ENCODE data around the gene POTEJ. TPM values are rescaled to one million over a fixed set of nuclear protein-coding genes. Genes with fewer than 3 reads are reported as not detected.
"Not testable (repeated sequence)": the region's sequence is repeated elsewhere in the genome, so short reads cannot be mapped to it uniquely, and the experiment has no call there.

POTEJ gene
- total RNA-seq, 5 donors from 2014 or later (not counting 1 experiment from before 2014, with no cell fraction given) = not detected

GRCh38 chr2:130638973-130639372 is 27.7 kb downstream of the POTEJ start:
- H3K36me3 ChIP-seq (ENCODE audit: control insufficient read depth in 2 of 2, extremely low read depth in 1 of 2, insufficient read depth in 1 of 2, low read length in 1 of 2); H3K4me3 ChIP-seq (ENCODE audit: control insufficient read depth in 1 of 2, extremely low read depth in 1 of 2, low read length in 1 of 2); H3K4me1 Mint-ChIP-seq; H3K4me3 Mint-ChIP-seq; H3K9me3 ChIP-seq; H3K36me3 Mint-ChIP-seq; H3K27me3 Mint-ChIP-seq; DNase-seq; ATAC-seq (replicated peaks in 1 of 4); H3K4me1 ChIP-seq (ENCODE audit: control insufficient read depth in 1 of 2, extremely low read depth in 1 of 2, insufficient read depth in 2 of 2, low read length in 2 of 2); CTCF ChIA-PET; POLR2A ChIA-PET; H3K9me3 Mint-ChIP-seq; H3K27ac Mint-ChIP-seq; H3K27me3 ChIP-seq (replicated peaks in 1 of 2; ENCODE audit: control insufficient read depth in 2 of 2, extremely low read depth in 1 of 2, insufficient read depth in 2 of 2, low read length in 1 of 2); H3K27ac ChIP-seq (ENCODE audit: low read length): not testable (repeated sequence)
- no CpG with 5 or more reads among the region's 2 CpGs for whole genome bisulfite sequencing (ENCODE audit: insufficient coverage)

- H3K9me3 Mint-ChIP-seq; H3K36me3 ChIP-seq (ENCODE audit: control insufficient read depth in 2 of 2, extremely low read depth in 1 of 2, insufficient read depth in 1 of 2, low read length in 1 of 2); H3K27me3 ChIP-seq (replicated peaks in 1 of 2; ENCODE audit: control insufficient read depth in 2 of 2, extremely low read depth in 1 of 2, insufficient read depth in 2 of 2, low read length in 1 of 2); DNase-seq; H3K36me3 Mint-ChIP-seq; H3K4me1 Mint-ChIP-seq; H3K4me3 Mint-ChIP-seq; H3K27ac Mint-ChIP-seq; H3K4me3 ChIP-seq (ENCODE audit: control insufficient read depth in 1 of 2, extremely low read depth in 1 of 2, low read length in 1 of 2); ATAC-seq (replicated peaks in 1 of 4); CTCF ChIA-PET; H3K4me1 ChIP-seq (ENCODE audit: control insufficient read depth in 1 of 2, extremely low read depth in 1 of 2, insufficient read depth in 2 of 2, low read length in 2 of 2); H3K27ac ChIP-seq (ENCODE audit: low read length); H3K9me3 ChIP-seq; H3K27me3 Mint-ChIP-seq; POLR2A ChIA-PET: not testable (repeated sequence)
- no CpG with 5 or more reads among the region's 4 CpGs for WGBS (ENCODE audit: insufficient coverage)
Measured at GRCh38 chr2:130641688-130642087, 30.4 kb downstream of the POTEJ start.

GRCh38 chr2:130649285-130649684 is 38.0 kb downstream of the POTEJ start:
- not testable (repeated sequence) for H3K36me3 Mint-ChIP-seq, H3K9me3 Mint-ChIP-seq

GRCh38 chr2:130664506-130664905 is 53.3 kb downstream of the POTEJ start:
- not testable (repeated sequence) for H3K4me1 Mint-ChIP-seq

More at GRCh38 chr2:130649285-130649684, 38.0 kb downstream of the POTEJ start:
- H3K4me3 ChIP-seq (ENCODE audit: control insufficient read depth in 1 of 2, extremely low read depth in 1 of 2, low read length in 1 of 2); ATAC-seq (replicated peaks in 1 of 4); H3K4me1 ChIP-seq (ENCODE audit: control insufficient read depth in 1 of 2, extremely low read depth in 1 of 2, insufficient read depth in 2 of 2, low read length in 2 of 2); H3K4me3 Mint-ChIP-seq; H3K9me3 ChIP-seq; H3K27ac Mint-ChIP-seq; DNase-seq; H3K36me3 ChIP-seq (ENCODE audit: control insufficient read depth in 2 of 2, extremely low read depth in 1 of 2, insufficient read depth in 1 of 2, low read length in 1 of 2); H3K27ac ChIP-seq (ENCODE audit: low read length); H3K4me1 Mint-ChIP-seq; H3K27me3 ChIP-seq (replicated peaks in 1 of 2; ENCODE audit: control insufficient read depth in 2 of 2, extremely low read depth in 1 of 2, insufficient read depth in 2 of 2, low read length in 1 of 2); H3K27me3 Mint-ChIP-seq; CTCF ChIA-PET; POLR2A ChIA-PET: not testable (repeated sequence)
- WGBS (ENCODE audit: insufficient coverage) = no CpG with 5 or more reads among the region's 1 CpG

GRCh38 chr2:130665596-130665995 is 54.4 kb downstream of the POTEJ start:
- not testable (repeated sequence) for H3K9me3 Mint-ChIP-seq
- WGBS (ENCODE audit: insufficient coverage) = 67% methylated on average over 1 of the region's 5 CpGs

More at GRCh38 chr2:130664506-130664905, 53.3 kb downstream of the POTEJ start:
- ATAC-seq (replicated peaks in 1 of 4); DNase-seq; H3K4me3 Mint-ChIP-seq; H3K27ac Mint-ChIP-seq; H3K27me3 ChIP-seq (replicated peaks in 1 of 2; ENCODE audit: control insufficient read depth in 2 of 2, extremely low read depth in 1 of 2, insufficient read depth in 2 of 2, low read length in 1 of 2); H3K36me3 ChIP-seq (ENCODE audit: control insufficient read depth in 2 of 2, extremely low read depth in 1 of 2, insufficient read depth in 1 of 2, low read length in 1 of 2); H3K27me3 Mint-ChIP-seq; H3K27ac ChIP-seq (ENCODE audit: low read length); H3K4me1 ChIP-seq (ENCODE audit: control insufficient read depth in 1 of 2, extremely low read depth in 1 of 2, insufficient read depth in 2 of 2, low read length in 2 of 2); POLR2A ChIA-PET; H3K36me3 Mint-ChIP-seq; H3K9me3 ChIP-seq; CTCF ChIA-PET; H3K4me3 ChIP-seq (ENCODE audit: control insufficient read depth in 1 of 2, extremely low read depth in 1 of 2, low read length in 1 of 2); H3K9me3 Mint-ChIP-seq: not testable (repeated sequence)
- 74% methylated on average over 4 of the region's 6 CpGs for WGBS (ENCODE audit: insufficient coverage)

DNA sequence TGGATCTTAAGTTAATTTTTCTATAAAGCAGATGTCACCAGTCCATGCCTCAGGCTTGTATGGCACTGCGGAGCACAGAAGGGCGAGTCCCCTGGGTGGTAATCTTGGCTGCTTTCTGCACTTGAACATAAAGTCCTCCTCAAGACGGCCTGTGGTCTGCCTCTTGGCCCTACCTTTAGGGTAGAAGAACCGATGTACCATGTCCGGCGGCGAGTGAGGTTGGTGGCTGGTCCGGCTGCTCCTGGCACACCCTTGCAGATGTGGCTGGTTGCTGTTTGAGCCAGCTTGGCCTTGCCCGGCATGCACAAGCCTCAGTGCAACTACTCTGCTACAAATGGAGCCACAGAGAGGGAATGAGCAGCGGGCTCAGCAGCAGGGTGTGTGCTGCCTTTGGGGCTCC is 56.3 kb downstream of the POTEJ start:
- not testable (repeated sequence) for H3K27me3 Mint-ChIP-seq; ATAC-seq (replicated peaks in 1 of 4)
- WGBS (ENCODE audit: insufficient coverage) = 89% methylated on average over 4 of the region's 10 CpGs

More at GRCh38 chr2:130665596-130665995, 54.4 kb downstream of the POTEJ start:
- POLR2A ChIA-PET; H3K9me3 ChIP-seq; CTCF ChIA-PET; DNase-seq; H3K27ac ChIP-seq (ENCODE audit: low read length); H3K36me3 Mint-ChIP-seq; H3K4me3 ChIP-seq (ENCODE audit: control insufficient read depth in 1 of 2, extremely low read depth in 1 of 2, low read length in 1 of 2); H3K4me1 Mint-ChIP-seq; H3K27me3 ChIP-seq (replicated peaks in 1 of 2; ENCODE audit: control insufficient read depth in 2 of 2, extremely low read depth in 1 of 2, insufficient read depth in 2 of 2, low read length in 1 of 2); ATAC-seq (replicated peaks in 1 of 4); H3K4me1 ChIP-seq (ENCODE audit: control insufficient read depth in 1 of 2, extremely low read depth in 1 of 2, insufficient read depth in 2 of 2, low read length in 2 of 2); H3K27me3 Mint-ChIP-seq; H3K36me3 ChIP-seq (ENCODE audit: control insufficient read depth in 2 of 2, extremely low read depth in 1 of 2, insufficient read depth in 1 of 2, low read length in 1 of 2); H3K4me3 Mint-ChIP-seq; H3K27ac Mint-ChIP-seq: not testable (repeated sequence)

GRCh38 chr2:130670026-130670745 is 58.9 kb downstream of the POTEJ start:
- H3K36me3 Mint-ChIP-seq; H3K4me3 Mint-ChIP-seq; H3K9me3 ChIP-seq; ATAC-seq (replicated peaks in 1 of 4); H3K36me3 ChIP-seq (ENCODE audit: control insufficient read depth in 2 of 2, extremely low read depth in 1 of 2, insufficient read depth in 1 of 2, low read length in 1 of 2); POLR2A ChIA-PET; H3K4me3 ChIP-seq (ENCODE audit: control insufficient read depth in 1 of 2, extremely low read depth in 1 of 2, low read length in 1 of 2); H3K9me3 Mint-ChIP-seq; H3K27ac ChIP-seq (ENCODE audit: low read length); H3K4me1 Mint-ChIP-seq; H3K27me3 Mint-ChIP-seq; H3K27me3 ChIP-seq (replicated peaks in 1 of 2; ENCODE audit: control insufficient read depth in 2 of 2, extremely low read depth in 1 of 2, insufficient read depth in 2 of 2, low read length in 1 of 2); H3K4me1 ChIP-seq (ENCODE audit: control insufficient read depth in 1 of 2, extremely low read depth in 1 of 2, insufficient read depth in 2 of 2, low read length in 2 of 2); DNase-seq; H3K27ac Mint-ChIP-seq; CTCF ChIA-PET: not testable (repeated sequence)
- WGBS (ENCODE audit: insufficient coverage) = 80% methylated on average over 5 of the region's 13 CpGs

More for the DNA sequence above, 56.3 kb downstream of the POTEJ start:
- H3K27ac ChIP-seq (ENCODE audit: low read length); H3K9me3 ChIP-seq; H3K4me3 Mint-ChIP-seq; H3K36me3 Mint-ChIP-seq; POLR2A ChIA-PET; H3K27ac Mint-ChIP-seq; H3K9me3 Mint-ChIP-seq; H3K4me1 ChIP-seq (ENCODE audit: control insufficient read depth in 1 of 2, extremely low read depth in 1 of 2, insufficient read depth in 2 of 2, low read length in 2 of 2); CTCF ChIA-PET; H3K36me3 ChIP-seq (ENCODE audit: control insufficient read depth in 2 of 2, extremely low read depth in 1 of 2, insufficient read depth in 1 of 2, low read length in 1 of 2); H3K4me3 ChIP-seq (ENCODE audit: control insufficient read depth in 1 of 2, extremely low read depth in 1 of 2, low read length in 1 of 2); H3K4me1 Mint-ChIP-seq; H3K27me3 ChIP-seq (replicated peaks in 1 of 2; ENCODE audit: control insufficient read depth in 2 of 2, extremely low read depth in 1 of 2, insufficient read depth in 2 of 2, low read length in 1 of 2); DNase-seq: not testable (repeated sequence)
